WTC11 (cell line): Measurements from ENCODE around the gene HSF5. TPM values are rescaled to one million over a fixed set of nuclear protein-coding genes. Genes with fewer than 3 reads are reported as not detected.

Source experiments
- ATAC-seq: fragments of 200-7000 bp; cut with Tn5 transposase; 2 replicates; pipeline ENCODE4 v1.10.0; 2021; ENCODE audit warnings: mild to moderate bottlenecking, moderate library complexity
- CTCF ChIA-PET: fragments of 300-600 bp; sonication (Branson Sonifier 250); formaldehyde crosslinking; loops from one replicate; lab custom pipeline; 2021; ENCODE audit warnings: antibody characterized with exemption; lab: Charles Lee
- POLR2A ChIA-PET: fragments of 350-600 bp; sonication (Branson Sonifier 250); formaldehyde crosslinking; loops from one replicate; lab custom pipeline; 2021; ENCODE audit warnings: antibody characterized with exemption; lab: Charles Lee
- DNase-seq: peaks from one replicate; pipeline ENCODE4 v3.0.0; 2021; ENCODE audit warnings: low spot score
- H3K27ac Mint-ChIP-seq: 2 replicates; pipeline ENCODE4 v1.8.0; 2021; ENCODE audit warnings: mixed read lengths
- H3K27me3 Mint-ChIP-seq: 2 replicates; pipeline ENCODE4 v1.8.0; 2021; ENCODE audit warnings: low read depth, mild to moderate bottlenecking, moderate library complexity, mixed read lengths
- H3K36me3 Mint-ChIP-seq: 2 replicates; pipeline ENCODE4 v1.8.0; 2021; ENCODE audit warnings: mixed read lengths
- H3K4me1 Mint-ChIP-seq: 2 replicates; pipeline ENCODE4 v1.8.0; 2022; ENCODE audit warnings: mixed read lengths
- H3K4me3 Mint-ChIP-seq: 2 replicates; pipeline ENCODE4 v1.8.0; 2021; ENCODE audit warnings: mild to moderate bottlenecking, moderate library complexity, mixed read lengths
- H3K9me3 Mint-ChIP-seq: 2 replicates; pipeline ENCODE4 v1.8.0; 2021; ENCODE audit warnings: mixed read lengths
- CBFB ChIP-seq: sonication (generic); formaldehyde crosslinking; IDR thresholded peaks from 2 replicates; pipeline ENCODE4 v1.8.1; 2022; ENCODE audit warnings: mild to moderate bottlenecking, low read depth, missing genetic modification reagents
- CREM ChIP-seq: sonication (generic); formaldehyde crosslinking; IDR thresholded peaks from 2 replicates; pipeline ENCODE4 v1.8.1; 2022; ENCODE audit warnings: mild to moderate bottlenecking, missing genetic modification reagents, moderate library complexity
- ELF4 ChIP-seq: sonication (generic); formaldehyde crosslinking; IDR thresholded peaks from 2 replicates; pipeline ENCODE4 v1.8.1; 2022; ENCODE audit warnings: low read depth, mild to moderate bottlenecking, moderate library complexity, missing genetic modification reagents
- ETV6 ChIP-seq: sonication (generic); formaldehyde crosslinking; IDR thresholded peaks from 2 replicates; pipeline ENCODE4 v1.8.1; 2022; ENCODE audit warnings: mild to moderate bottlenecking, missing genetic modification reagents
- GTF2I ChIP-seq: fragments of 250-450 bp; sonication (Bioruptor Pico); conservative IDR thresholded peaks from 2 replicates; pipeline ENCODE4 v1.4.0; 2021; ENCODE audit warnings: mild to moderate bottlenecking
- MXD4 ChIP-seq: fragments of 250-450 bp; sonication (Bioruptor Pico); IDR thresholded peaks from 2 replicates; pipeline ENCODE4 v1.8.0; 2021; ENCODE audit warnings: mild to moderate bottlenecking, moderate library complexity, borderline replicate concordance
- OVOL2 ChIP-seq: fragments of 250-450 bp; sonication (Bioruptor Pico); IDR thresholded peaks from 2 replicates; pipeline ENCODE4 v1.9.0; 2021; ENCODE audit warnings: mild to moderate bottlenecking, borderline replicate concordance
- RELA ChIP-seq: sonication (generic); formaldehyde crosslinking; IDR thresholded peaks from 2 replicates; pipeline ENCODE4 v1.8.1; 2022; ENCODE audit warnings: missing genetic modification reagents, mild to moderate bottlenecking, borderline replicate concordance
- SOX15 ChIP-seq: fragments of 250-450 bp; sonication (Bioruptor Pico); IDR thresholded peaks from 2 replicates; pipeline ENCODE4 v1.9.0; 2021; ENCODE audit warnings: mild to moderate bottlenecking
- TEAD1 ChIP-seq: sonication (generic); formaldehyde crosslinking; IDR thresholded peaks from 2 replicates; pipeline ENCODE4 v1.8.0; 2022; ENCODE audit warnings: mild to moderate bottlenecking, missing genetic modification reagents
- ZBTB21 ChIP-seq: sonication (generic); formaldehyde crosslinking; IDR thresholded peaks from 2 replicates; pipeline ENCODE4 v1.8.1; 2023; ENCODE audit warnings: mild to moderate bottlenecking, missing genetic modification reagents, borderline replicate concordance
- ZNF121 ChIP-seq: sonication (generic); formaldehyde crosslinking; IDR thresholded peaks from 2 replicates; pipeline ENCODE4 v1.8.0; 2023; ENCODE audit warnings: missing genetic modification reagents
- ZNF232 ChIP-seq: sonication (generic); formaldehyde crosslinking; IDR thresholded peaks from 2 replicates; pipeline ENCODE4 v1.8.0; 2022; ENCODE audit warnings: mild to moderate bottlenecking, missing genetic modification reagents
- ZNF423 ChIP-seq: fragments of 250-450 bp; sonication (Bioruptor Pico); IDR thresholded peaks from 2 replicates; pipeline ENCODE4 v2.1.2; 2022; ENCODE audit warnings: mild to moderate bottlenecking, moderate library complexity
- total RNA-seq: library from RNA; stranded (reverse); gene quantifications from 3 replicates; pipeline ENCODE4 v1.2.3, GENCODE V29; 2021
- TF ChIP-seq, protein P1 (sequence below): sonication (generic); formaldehyde crosslinking; IDR thresholded peaks from 2 replicates; pipeline ENCODE4 v1.8.0; 2023; ENCODE audit warnings: mild to moderate bottlenecking, missing genetic modification reagents
- TF ChIP-seq, protein P2 (sequence below): sonication (generic); formaldehyde crosslinking; IDR thresholded peaks from 2 replicates; pipeline ENCODE4 v1.8.1; 2022; ENCODE audit warnings: mild to moderate bottlenecking, missing genetic modification reagents, moderate library complexity, borderline replicate concordance
- TF ChIP-seq, protein P3 (sequence below): sonication (generic); formaldehyde crosslinking; IDR thresholded peaks from 2 replicates; pipeline ENCODE4 v1.8.0; 2022; ENCODE audit warnings: mild to moderate bottlenecking, missing genetic modification reagents
- TF ChIP-seq, protein P4 (sequence below): sonication (generic); formaldehyde crosslinking; IDR thresholded peaks from 2 replicates; pipeline ENCODE4 v1.8.1; 2022; ENCODE audit warnings: low read depth, missing genetic modification reagents, borderline replicate concordance
- TF ChIP-seq, protein P5 (sequence below): sonication (generic); formaldehyde crosslinking; IDR thresholded peaks from 2 replicates; pipeline ENCODE4 v1.8.0; 2022; ENCODE audit warnings: missing genetic modification reagents

The HSF5 gene
- total RNA-seq, 1 experiment from 2014 or later = 0.09 TPM

DNA sequence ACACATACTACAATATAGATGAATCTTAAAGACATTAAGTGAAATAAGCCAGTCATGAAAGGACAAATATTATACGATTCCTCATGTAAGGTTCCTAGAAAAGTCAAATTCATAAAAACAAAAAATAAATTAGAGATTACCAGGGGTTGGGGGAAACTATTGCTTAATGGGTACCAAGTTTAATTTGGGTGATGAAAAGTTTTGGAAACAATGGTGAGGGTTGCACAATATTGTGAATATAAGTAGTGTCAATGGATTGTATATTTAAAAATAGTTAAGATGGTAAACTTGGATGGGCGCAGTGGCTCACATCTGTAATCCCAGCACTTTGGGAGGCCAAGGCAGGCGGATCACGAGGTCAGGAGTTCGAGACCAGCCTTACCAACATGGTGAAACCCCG is 17.9 kb downstream of the HSF5 start:
- ChIA-PET CTCF (no interaction called here), POLR2A (no interaction called here)
- Mint-ChIP-seq H3K9me3 (no peaks in the 10 kb centered on the region), H3K36me3 (no peaks in the 10 kb centered on the region), H3K27ac (no peak overlapping the region), H3K27me3 (peaks cover 5% of the 10 kb centered on the region; the same call in 1 of the 2 replicates), H3K4me3 (no peak overlapping the region), H3K4me1 (no peaks in the 10 kb centered on the region)
- DNase-seq (no peak), ATAC-seq (no peak)
- TF ChIP-seq, protein P1, sequence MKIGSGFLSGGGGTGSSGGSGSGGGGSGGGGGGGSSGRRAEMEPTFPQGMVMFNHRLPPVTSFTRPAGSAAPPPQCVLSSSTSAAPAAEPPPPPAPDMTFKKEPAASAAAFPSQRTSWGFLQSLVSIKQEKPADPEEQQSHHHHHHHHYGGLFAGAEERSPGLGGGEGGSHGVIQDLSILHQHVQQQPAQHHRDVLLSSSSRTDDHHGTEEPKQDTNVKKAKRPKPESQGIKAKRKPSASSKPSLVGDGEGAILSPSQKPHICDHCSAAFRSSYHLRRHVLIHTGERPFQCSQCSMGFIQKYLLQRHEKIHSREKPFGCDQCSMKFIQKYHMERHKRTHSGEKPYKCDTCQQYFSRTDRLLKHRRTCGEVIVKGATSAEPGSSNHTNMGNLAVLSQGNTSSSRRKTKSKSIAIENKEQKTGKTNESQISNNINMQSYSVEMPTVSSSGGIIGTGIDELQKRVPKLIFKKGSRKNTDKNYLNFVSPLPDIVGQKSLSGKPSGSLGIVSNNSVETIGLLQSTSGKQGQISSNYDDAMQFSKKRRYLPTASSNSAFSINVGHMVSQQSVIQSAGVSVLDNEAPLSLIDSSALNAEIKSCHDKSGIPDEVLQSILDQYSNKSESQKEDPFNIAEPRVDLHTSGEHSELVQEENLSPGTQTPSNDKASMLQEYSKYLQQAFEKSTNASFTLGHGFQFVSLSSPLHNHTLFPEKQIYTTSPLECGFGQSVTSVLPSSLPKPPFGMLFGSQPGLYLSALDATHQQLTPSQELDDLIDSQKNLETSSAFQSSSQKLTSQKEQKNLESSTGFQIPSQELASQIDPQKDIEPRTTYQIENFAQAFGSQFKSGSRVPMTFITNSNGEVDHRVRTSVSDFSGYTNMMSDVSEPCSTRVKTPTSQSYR = no peak
- TF ChIP-seq ETV6 (CRISPR knock-in tag) = no peak
- TF ChIP-seq GTF2I (CRISPR knock-in tag) = no peak
- TF ChIP-seq, protein P2, sequence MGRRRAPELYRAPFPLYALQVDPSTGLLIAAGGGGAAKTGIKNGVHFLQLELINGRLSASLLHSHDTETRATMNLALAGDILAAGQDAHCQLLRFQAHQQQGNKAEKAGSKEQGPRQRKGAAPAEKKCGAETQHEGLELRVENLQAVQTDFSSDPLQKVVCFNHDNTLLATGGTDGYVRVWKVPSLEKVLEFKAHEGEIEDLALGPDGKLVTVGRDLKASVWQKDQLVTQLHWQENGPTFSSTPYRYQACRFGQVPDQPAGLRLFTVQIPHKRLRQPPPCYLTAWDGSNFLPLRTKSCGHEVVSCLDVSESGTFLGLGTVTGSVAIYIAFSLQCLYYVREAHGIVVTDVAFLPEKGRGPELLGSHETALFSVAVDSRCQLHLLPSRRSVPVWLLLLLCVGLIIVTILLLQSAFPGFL (CRISPR knock-in tag) = no peak
- TF ChIP-seq ZBTB21 (CRISPR knock-in tag) = no peak
- no peak for TF ChIP-seq SOX15 (CRISPR knock-in tag)
- TF ChIP-seq TEAD1 (CRISPR knock-in tag) = no peak
- no peak for TF ChIP-seq CBFB
- no peak for TF ChIP-seq OVOL2 (CRISPR knock-in tag)
- no peak for TF ChIP-seq ZNF232 (CRISPR knock-in tag)
- TF ChIP-seq, protein P3, sequence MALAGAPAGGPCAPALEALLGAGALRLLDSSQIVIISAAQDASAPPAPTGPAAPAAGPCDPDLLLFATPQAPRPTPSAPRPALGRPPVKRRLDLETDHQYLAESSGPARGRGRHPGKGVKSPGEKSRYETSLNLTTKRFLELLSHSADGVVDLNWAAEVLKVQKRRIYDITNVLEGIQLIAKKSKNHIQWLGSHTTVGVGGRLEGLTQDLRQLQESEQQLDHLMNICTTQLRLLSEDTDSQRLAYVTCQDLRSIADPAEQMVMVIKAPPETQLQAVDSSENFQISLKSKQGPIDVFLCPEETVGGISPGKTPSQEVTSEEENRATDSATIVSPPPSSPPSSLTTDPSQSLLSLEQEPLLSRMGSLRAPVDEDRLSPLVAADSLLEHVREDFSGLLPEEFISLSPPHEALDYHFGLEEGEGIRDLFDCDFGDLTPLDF (CRISPR knock-in tag) = no peak
- TF ChIP-seq, protein P4, sequence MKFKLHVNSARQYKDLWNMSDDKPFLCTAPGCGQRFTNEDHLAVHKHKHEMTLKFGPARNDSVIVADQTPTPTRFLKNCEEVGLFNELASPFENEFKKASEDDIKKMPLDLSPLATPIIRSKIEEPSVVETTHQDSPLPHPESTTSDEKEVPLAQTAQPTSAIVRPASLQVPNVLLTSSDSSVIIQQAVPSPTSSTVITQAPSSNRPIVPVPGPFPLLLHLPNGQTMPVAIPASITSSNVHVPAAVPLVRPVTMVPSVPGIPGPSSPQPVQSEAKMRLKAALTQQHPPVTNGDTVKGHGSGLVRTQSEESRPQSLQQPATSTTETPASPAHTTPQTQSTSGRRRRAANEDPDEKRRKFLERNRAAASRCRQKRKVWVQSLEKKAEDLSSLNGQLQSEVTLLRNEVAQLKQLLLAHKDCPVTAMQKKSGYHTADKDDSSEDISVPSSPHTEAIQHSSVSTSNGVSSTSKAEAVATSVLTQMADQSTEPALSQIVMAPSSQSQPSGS (CRISPR knock-in tag) = no peak
- no peak for TF ChIP-seq MXD4 (CRISPR knock-in tag)
- no peak for TF ChIP-seq ZNF121 (CRISPR knock-in tag)
- TF ChIP-seq RELA (CRISPR knock-in tag) = no peak
- no peak for TF ChIP-seq ZNF423 (CRISPR knock-in tag)
- TF ChIP-seq, protein P5, sequence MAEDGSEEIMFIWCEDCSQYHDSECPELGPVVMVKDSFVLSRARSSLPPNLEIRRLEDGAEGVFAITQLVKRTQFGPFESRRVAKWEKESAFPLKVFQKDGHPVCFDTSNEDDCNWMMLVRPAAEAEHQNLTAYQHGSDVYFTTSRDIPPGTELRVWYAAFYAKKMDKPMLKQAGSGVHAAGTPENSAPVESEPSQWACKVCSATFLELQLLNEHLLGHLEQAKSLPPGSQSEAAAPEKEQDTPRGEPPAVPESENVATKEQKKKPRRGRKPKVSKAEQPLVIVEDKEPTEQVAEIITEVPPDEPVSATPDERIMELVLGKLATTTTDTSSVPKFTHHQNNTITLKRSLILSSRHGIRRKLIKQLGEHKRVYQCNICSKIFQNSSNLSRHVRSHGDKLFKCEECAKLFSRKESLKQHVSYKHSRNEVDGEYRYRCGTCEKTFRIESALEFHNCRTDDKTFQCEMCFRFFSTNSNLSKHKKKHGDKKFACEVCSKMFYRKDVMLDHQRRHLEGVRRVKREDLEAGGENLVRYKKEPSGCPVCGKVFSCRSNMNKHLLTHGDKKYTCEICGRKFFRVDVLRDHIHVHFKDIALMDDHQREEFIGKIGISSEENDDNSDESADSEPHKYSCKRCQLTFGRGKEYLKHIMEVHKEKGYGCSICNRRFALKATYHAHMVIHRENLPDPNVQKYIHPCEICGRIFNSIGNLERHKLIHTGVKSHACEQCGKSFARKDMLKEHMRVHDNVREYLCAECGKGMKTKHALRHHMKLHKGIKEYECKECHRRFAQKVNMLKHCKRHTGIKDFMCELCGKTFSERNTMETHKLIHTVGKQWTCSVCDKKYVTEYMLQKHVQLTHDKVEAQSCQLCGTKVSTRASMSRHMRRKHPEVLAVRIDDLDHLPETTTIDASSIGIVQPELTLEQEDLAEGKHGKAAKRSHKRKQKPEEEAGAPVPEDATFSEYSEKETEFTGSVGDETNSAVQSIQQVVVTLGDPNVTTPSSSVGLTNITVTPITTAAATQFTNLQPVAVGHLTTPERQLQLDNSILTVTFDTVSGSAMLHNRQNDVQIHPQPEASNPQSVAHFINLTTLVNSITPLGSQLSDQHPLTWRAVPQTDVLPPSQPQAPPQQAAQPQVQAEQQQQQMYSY (CRISPR knock-in tag) = no peak
- no peak for TF ChIP-seq ELF4 (CRISPR knock-in tag)
- TF ChIP-seq CREM = no peak
